Measurements from ENCODE around the gene OR2T5.
"Not testable (repeated sequence)": the region's sequence is repeated elsewhere in the genome, so short reads cannot be mapped to it uniquely, and the experiment has no call there.

Gene OR2T5

GRCh38 chr1:248488289-248488688 lies at the start of gene OR2T5:
TSS of gene OR2T5 (plus strand) at chr1:248488589. CDS start at chr1:248488589, 0 bp downstream.
- not testable (repeated sequence) for DNase-seq

GRCh38 chr1:248438668-248439067 lies 49.7 kb upstream of the OR2T5 start:
- not testable (repeated sequence) for DNase-seq

GRCh38 chr1:248439283-248439682 lies 49.1 kb upstream of the OR2T5 start:
- DNase-seq, result not testable (repeated sequence)

- not testable (repeated sequence) for DNase-seq
Measured at GRCh38 chr1:248442500-248443277, 45.7 kb upstream of the OR2T5 start.

- DNase-seq, result not testable (repeated sequence)
Measured at GRCh38 chr1:248444603-248445002, 43.8 kb upstream of the OR2T5 start.

- DNase-seq, result not testable (repeated sequence)
Measured at GRCh38 chr1:248445399-248445798, 43.0 kb upstream of the OR2T5 start, which contains the start of gene OR2T2. TSS of gene OR2T2 (plus strand) at chr1:248445637. CDS start at chr1:248452798, 7,161 bp downstream.

- not testable (repeated sequence) for DNase-seq
Measured at GRCh38 chr1:248448409-248449074, 39.8 kb upstream of the OR2T5 start.

GRCh38 chr1:248449821-248450465 lies 38.4 kb upstream of the OR2T5 start:
- DNase-seq, result not testable (repeated sequence)

- DNase-seq, result not testable (repeated sequence)
Measured at GRCh38 chr1:248450466-248451145, 37.8 kb upstream of the OR2T5 start.

- not testable (repeated sequence) for DNase-seq
Measured at GRCh38 chr1:248453619-248454018, 34.8 kb upstream of the OR2T5 start.

GRCh38 chr1:248455045-248455444 lies 33.3 kb upstream of the OR2T5 start:
- not testable (repeated sequence) for DNase-seq

- DNase-seq, result not testable (repeated sequence)
Measured at GRCh38 chr1:248456635-248457034, 31.8 kb upstream of the OR2T5 start.

- not testable (repeated sequence) for DNase-seq
Measured at GRCh38 chr1:248459117-248459516, 29.3 kb upstream of the OR2T5 start.

GRCh38 chr1:248471154-248471553 lies 17.2 kb upstream of the OR2T5 start:
- no peak for DNase-seq

GRCh38 chr1:248472111-248472510 lies 16.3 kb upstream of the OR2T5 start:
- not testable (repeated sequence) for DNase-seq

- DNase-seq, result not testable (repeated sequence)
Measured at GRCh38 chr1:248473051-248473450, 15.3 kb upstream of the OR2T5 start, which contains the start of gene OR2T3. TSS of gene OR2T3 (plus strand) at chr1:248473351. CDS start at chr1:248473351, 0 bp downstream.

- DNase-seq, result not testable (repeated sequence)
Measured at GRCh38 chr1:248475660-248476059, 12.7 kb upstream of the OR2T5 start.

- DNase-seq, result not testable (repeated sequence)
Measured at GRCh38 chr1:248481686-248482579, 6.5 kb upstream of the OR2T5 start.

GRCh38 chr1:248496661-248497060 lies 8.3 kb downstream of the OR2T5 start:
- DNase-seq, result not testable (repeated sequence)

- not testable (repeated sequence) for DNase-seq
Measured at GRCh38 chr1:248500305-248501035, 12.1 kb downstream of the OR2T5 start.

GRCh38 chr1:248507773-248508172 lies 19.4 kb downstream of the OR2T5 start, which contains the start of gene OR2G6:
TSS of gene OR2G6 (plus strand) at chr1:248508073. CDS start at chr1:248521647, 13,574 bp downstream.
- not testable (repeated sequence) for DNase-seq
